Activated CD4-positive, alpha-beta memory T cell treated with anti-CD3 and anti-CD28 coated beads for 36 hours (primary cell): ENCODE results near the gene SLC25A1. TPM values are rescaled to one million over a fixed set of nuclear protein-coding genes. Genes with fewer than 3 reads are reported as not detected.

Source experiments
- CTCF ChIA-PET: fragments of 350-600 bp; sonication (Branson Sonifier 250); formaldehyde crosslinking; loops from one replicate; lab custom pipeline; 2021; ENCODE audit warnings: antibody characterized with exemption, inconsistent platforms; lab: Charles Lee
- POLR2A ChIA-PET: fragments of 350-600 bp; sonication (Branson Sonifier 250); formaldehyde crosslinking; loops from one replicate; lab custom pipeline; 2021; ENCODE audit warnings: antibody characterized with exemption; lab: Charles Lee
- DNase-seq: peaks from one replicate; pipeline ENCODE4 v3.0.0-alpha.2; 2020
- H3K27ac Mint-ChIP-seq: one replicate; pipeline ENCODE4 v1.8.0; 2021; ENCODE audit warnings: mixed read lengths
- H3K27me3 Mint-ChIP-seq: one replicate; pipeline ENCODE4 v1.8.0; 2021; ENCODE audit warnings: mixed read lengths
- H3K36me3 Mint-ChIP-seq: one replicate; pipeline ENCODE4 v1.8.0; 2021; ENCODE audit warnings: mixed read lengths
- H3K4me1 Mint-ChIP-seq: one replicate; pipeline ENCODE4 v1.8.0; 2021; ENCODE audit warnings: low read depth, mixed read lengths
- H3K4me3 Mint-ChIP-seq: one replicate; pipeline ENCODE4 v1.8.0; 2021; ENCODE audit warnings: mild to moderate bottlenecking, mixed read lengths
- H3K9me3 Mint-ChIP-seq: one replicate; pipeline ENCODE4 v1.8.0; 2021; ENCODE audit warnings: mixed read lengths
- intact Hi-C: fragments of 100-400 bp; cut with micrococcal nuclease; formaldehyde crosslinking; loops from one replicate; pipeline ENCODE4 v1.15.1; 2023
- total RNA-seq, 2 experiments: library from RNA; stranded (reverse); gene quantifications; one replicate each; pipeline ENCODE4 v1.2.3, GENCODE V29; 2021

SLC25A1 gene
- total RNA-seq, 2 experiments from 2014 or later: 62.9 to 67.4 TPM

- Mint-ChIP-seq H3K27ac (no peak overlapping the region), H3K4me3 (no peak overlapping the region), H3K4me1 (no peaks in the 10 kb centered on the region), H3K27me3 (peaks cover 1% of the 10 kb centered on the region), H3K36me3 (no peaks in the 10 kb centered on the region), H3K9me3 (no peaks in the 10 kb centered on the region)
- intact Hi-C loops: no loop called here
- CTCF ChIA-PET: no interaction called here
- POLR2A ChIA-PET: no interaction called here
- DNase-seq: no peak
Observed at GRCh38 chr22:19215360-19215759, 36.8 kb upstream of the SLC25A1 start.

GRCh38 chr22:19214078-19214473 lies 35.5 kb upstream of the SLC25A1 start:
- Mint-ChIP-seq H3K27ac (no peak overlapping the region), H3K4me3 (no peak overlapping the region), H3K36me3 (no peaks in the 10 kb centered on the region), H3K4me1 (no peaks in the 10 kb centered on the region), H3K27me3 (peaks cover 8% of the 10 kb centered on the region), H3K9me3 (no peaks in the 10 kb centered on the region)
- POLR2A ChIA-PET: no interaction called here
- no peak for DNase-seq
- intact Hi-C loops: no loop called here
- CTCF ChIA-PET: interaction anchor here (1.0 kb wide), 1 partner anchor 9 kb away, joined by 3 read pairs; no protein-coding TSS in a partner anchor

- Mint-ChIP-seq H3K9me3 (no peaks in the 10 kb centered on the region), H3K27me3 (peaks cover 8% of the 10 kb centered on the region), H3K4me3 (no peak overlapping the region), H3K27ac (no peak overlapping the region), H3K36me3 (no peaks in the 10 kb centered on the region), H3K4me1 (no peaks in the 10 kb centered on the region)
- ChIA-PET POLR2A (no interaction called here), CTCF (interaction anchor here (1.0 kb wide), 1 partner anchor 9 kb away, joined by 3 read pairs; no protein-coding TSS in a partner anchor)
- intact Hi-C loops: no loop called here
- DNase-seq: no peak
Observed at GRCh38 chr22:19213442-19214077, 35.0 kb upstream of the SLC25A1 start.

- H3K4me3 Mint-ChIP-seq: no peak overlapping the region
- no peak for DNase-seq
- H3K27ac Mint-ChIP-seq: no peak overlapping the region
- intact Hi-C loops: no loop called here
- no peaks in the 10 kb centered on the region for H3K9me3 Mint-ChIP-seq
- H3K36me3 Mint-ChIP-seq: no peaks in the 10 kb centered on the region
- ChIA-PET POLR2A (no interaction called here), CTCF (no interaction called here)
- no peaks in the 10 kb centered on the region for H3K4me1 Mint-ChIP-seq
- peaks cover 8% of the 10 kb centered on the region for H3K27me3 Mint-ChIP-seq
Observed at GRCh38 chr22:19213001-19213400, 34.5 kb upstream of the SLC25A1 start.

- Mint-ChIP-seq H3K36me3 (no peaks in the 10 kb centered on the region), H3K9me3 (no peaks in the 10 kb centered on the region), H3K27ac (no peak overlapping the region), H3K4me1 (no peaks in the 10 kb centered on the region), H3K27me3 (peaks cover 9% of the 10 kb centered on the region), H3K4me3 (no peak overlapping the region)
- POLR2A ChIA-PET: no interaction called here
- intact Hi-C loops: no loop called here
- DNase-seq: no peak
- CTCF ChIA-PET: no interaction called here
Observed at GRCh38 chr22:19212302-19212870, 33.9 kb upstream of the SLC25A1 start.

- Mint-ChIP-seq H3K27ac (no peak overlapping the region), H3K9me3 (no peaks in the 10 kb centered on the region), H3K36me3 (no peaks in the 10 kb centered on the region), H3K4me3 (no peak overlapping the region), H3K27me3 (peaks cover 11% of the 10 kb centered on the region), H3K4me1 (no peaks in the 10 kb centered on the region)
- ChIA-PET POLR2A (no interaction called here), CTCF (no interaction called here)
- intact Hi-C loops: no loop called here
- no peak for DNase-seq
Observed at GRCh38 chr22:19210188-19210587, 31.7 kb upstream of the SLC25A1 start.

GRCh38 chr22:19208287-19208847 lies 29.8 kb upstream of the SLC25A1 start:
- H3K27ac Mint-ChIP-seq: no peak overlapping the region
- H3K27me3 Mint-ChIP-seq: peaks cover 11% of the 10 kb centered on the region
- no peaks in the 10 kb centered on the region for H3K9me3 Mint-ChIP-seq
- no peaks in the 10 kb centered on the region for H3K4me1 Mint-ChIP-seq
- intact Hi-C loops: no loop called here
- ChIA-PET CTCF (interaction anchor here (0.8 kb wide), 1 partner anchor 78 kb away, joined by 3 read pairs; no protein-coding TSS in a partner anchor), POLR2A (no interaction called here)
- H3K4me3 Mint-ChIP-seq: no peak overlapping the region
- no peak for DNase-seq
- no peaks in the 10 kb centered on the region for H3K36me3 Mint-ChIP-seq

- Mint-ChIP-seq H3K4me1 (no peaks in the 10 kb centered on the region), H3K36me3 (no peaks in the 10 kb centered on the region), H3K9me3 (no peaks in the 10 kb centered on the region), H3K27me3 (peaks cover 11% of the 10 kb centered on the region), H3K27ac (no peak overlapping the region), H3K4me3 (no peak overlapping the region)
- intact Hi-C loops: no loop called here
- CTCF ChIA-PET: interaction anchor here (0.8 kb wide), 1 partner anchor 79 kb away, joined by 3 read pairs; no protein-coding TSS in a partner anchor
- POLR2A ChIA-PET: no interaction called here
- DNase-seq: no peak
Observed at GRCh38 chr22:19207884-19208283, 29.3 kb upstream of the SLC25A1 start.

- Mint-ChIP-seq H3K27ac (no peak overlapping the region), H3K4me3 (no peak overlapping the region), H3K9me3 (no peaks in the 10 kb centered on the region), H3K4me1 (no peaks in the 10 kb centered on the region), H3K27me3 (peaks cover 11% of the 10 kb centered on the region), H3K36me3 (no peaks in the 10 kb centered on the region)
- intact Hi-C loops: no loop called here
- DNase-seq: no peak
- CTCF ChIA-PET: no interaction called here
- POLR2A ChIA-PET: no interaction called here
Observed at GRCh38 chr22:19207401-19207808, 28.9 kb upstream of the SLC25A1 start.

- no peak overlapping the region for H3K27ac Mint-ChIP-seq
- H3K9me3 Mint-ChIP-seq: no peaks in the 10 kb centered on the region
- no peaks in the 10 kb centered on the region for H3K4me1 Mint-ChIP-seq
- no peaks in the 10 kb centered on the region for H3K36me3 Mint-ChIP-seq
- no peak overlapping the region for H3K4me3 Mint-ChIP-seq
- CTCF ChIA-PET: no interaction called here
- no peak for DNase-seq
- H3K27me3 Mint-ChIP-seq: peaks cover 10% of the 10 kb centered on the region
- intact Hi-C loops: no loop called here
- POLR2A ChIA-PET: no interaction called here
Observed at GRCh38 chr22:19206287-19206686, 27.8 kb upstream of the SLC25A1 start.

- no peak overlapping the region for H3K4me3 Mint-ChIP-seq
- POLR2A ChIA-PET: no interaction called here
Observed at GRCh38 chr22:19204640-19205039, 26.1 kb upstream of the SLC25A1 start.

GRCh38 chr22:19203834-19204233 lies 25.3 kb upstream of the SLC25A1 start:
- POLR2A ChIA-PET: no interaction called here
- H3K4me3 Mint-ChIP-seq: no peak overlapping the region
- H3K27ac Mint-ChIP-seq: no peak overlapping the region
- CTCF ChIA-PET: no interaction called here
- no peak for DNase-seq
- no peaks in the 10 kb centered on the region for H3K4me1 Mint-ChIP-seq
- peaks cover 3% of the 10 kb centered on the region for H3K27me3 Mint-ChIP-seq
- no peaks in the 10 kb centered on the region for H3K9me3 Mint-ChIP-seq
- H3K36me3 Mint-ChIP-seq: no peaks in the 10 kb centered on the region
- intact Hi-C loops: no loop called here

More at GRCh38 chr22:19204640-19205039, 26.1 kb upstream of the SLC25A1 start:
- Mint-ChIP-seq H3K27me3 (peaks cover 5% of the 10 kb centered on the region), H3K4me1 (no peaks in the 10 kb centered on the region), H3K9me3 (no peaks in the 10 kb centered on the region), H3K27ac (no peak overlapping the region), H3K36me3 (no peaks in the 10 kb centered on the region)
- DNase-seq: no peak
- CTCF ChIA-PET: interaction anchor here (1.2 kb wide), 1 partner anchor 9 kb away, joined by 3 read pairs; no protein-coding TSS in a partner anchor
- intact Hi-C loops: no loop called here
